ENCODE measurements around the gene NUDT10. TPM values are rescaled to one million over a fixed set of nuclear protein-coding genes. Genes with fewer than 3 reads are reported as not detected.

Gene NUDT10
- 0.46 and 1.6 TPM in 2 replicates for total RNA-seq

GRCh38 chrX:51332188-51332942 is at the start of gene NUDT10:
Gene NUDT10, plus strand, starts transcription at chrX:51332822. Its CDS starts 144 bp downstream, at chrX:51332966.

Other genes with a start within 250 kb of the NUDT10 start
- 5.6 and 11.0 TPM in 2 replicates for gene NUDT11, start 163.8 kb downstream of the NUDT10 start, total RNA-seq

Measured in epithelial cell of umbilical artery (primary cell).